Lung (tissue), 12 donors: ENCODE measurements around the gene ARL8B. TPM values are rescaled to one million over a fixed set of nuclear protein-coding genes. Genes with fewer than 3 reads are reported as not detected.

ENCODE experiments used
- ATAC-seq: fragments of 200-7000 bp; cut with Tn5 transposase; one replicate; pipeline ENCODE4 v1.9.1; 2020; ENCODE audit warnings: moderate number of reproducible peaks; ENCODE audit not compliant: insufficient read depth, low FRiP score
- DNase-seq, 3 donors: peaks; one replicate each; pipeline ENCODE4 v3.0.0-alpha.2; 2013 to 2017
- H3K27ac ChIP-seq, 2 donors: one replicate each; pipeline ENCODE4 v1.5.1; 2013; ENCODE audit warnings: mild to moderate bottlenecking in 2 of 2, moderate library complexity in 2 of 2, control low read depth in 1 of 2, inconsistent platforms in 1 of 2, low read depth in 1 of 2, low read length in 1 of 2
- H3K27me3 ChIP-seq, 3 donors: one replicate each; pipeline ENCODE4 v1.5.1; 2013; ENCODE audit warnings: low read length in 2 of 3; ENCODE audit not compliant: control insufficient read depth in 3 of 3, insufficient read depth in 3 of 3
- H3K36me3 ChIP-seq, 4 donors: one replicate each; pipeline ENCODE4 v1.5.1; 2013; ENCODE audit warnings: low read length in 4 of 4, mild to moderate bottlenecking in 1 of 4, moderate library complexity in 1 of 4; ENCODE audit not compliant: control insufficient read depth in 4 of 4, insufficient read depth in 4 of 4
- H3K4me1 ChIP-seq, 5 donors: one replicate each; pipeline ENCODE4 v1.5.1; 2013; ENCODE audit warnings: low read length in 5 of 5, mild to moderate bottlenecking in 2 of 5, moderate library complexity in 1 of 5; ENCODE audit not compliant: control insufficient read depth in 5 of 5, insufficient read depth in 5 of 5
- H3K4me3 ChIP-seq: one replicate; pipeline ENCODE4 v1.5.1; 2013; ENCODE audit warnings: mild to moderate bottlenecking, control low read depth, moderate library complexity
- H3K9ac ChIP-seq, 2 donors: one replicate each; pipeline ENCODE4 v1.5.1; 2013; ENCODE audit warnings: low read length in 2 of 2, control low read depth in 1 of 2; ENCODE audit not compliant: insufficient read depth in 1 of 2
- H3K9me3 ChIP-seq, 4 donors: one replicate each; pipeline ENCODE4 v1.5.1; 2013; ENCODE audit warnings: low read length in 3 of 4, mild to moderate bottlenecking in 1 of 4, moderate library complexity in 1 of 4; ENCODE audit not compliant: control insufficient read depth in 4 of 4, insufficient read depth in 3 of 4
- WGBS, 2 donors: extraction: QIAGEN DNeasy Blood & Tissue Kit; methylation state at CpG; one replicate each; pipeline ENCODE4 v1.1.7; 2013; 5-methylcytosine and 5-hydroxymethylcytosine counted together
- polyA plus RNA-seq, 2 donors: library from polyadenylated mRNA; stranded (reverse); fragments of 200-250 nt; gene quantifications; one replicate each; pipeline ENCODE4 v1.2.1, GENCODE V29; 2013
- total RNA-seq, 2 donors: library from RNA; depleted of rRNA in 1 of 2; stranded (reverse); fragments of >200 nt in 1 of 2; gene quantifications; one replicate each; pipeline ENCODE4 v1.2.1, GENCODE V29; 2014 to 2021
- TF ChIP-seq, protein P1 (sequence below): IDR thresholded peaks from 2 replicates; pipeline ENCODE4 v1.5.1; 2012; ENCODE audit warnings: mild to moderate bottlenecking; ENCODE audit errors: control extremely low read depth, extremely low read depth
- donor health status: control.
- donor health status: control.
- donor health status: Bipolar disorder and iron deficiency.
- donor health status: healthy.
- donor health status: DM: yes; HTN: yes; CAD: no.

The ARL8B gene
- total and polyA plus RNA-seq, 4 donors: 58.9 to 108 (median 74.8) TPM

DNA sequence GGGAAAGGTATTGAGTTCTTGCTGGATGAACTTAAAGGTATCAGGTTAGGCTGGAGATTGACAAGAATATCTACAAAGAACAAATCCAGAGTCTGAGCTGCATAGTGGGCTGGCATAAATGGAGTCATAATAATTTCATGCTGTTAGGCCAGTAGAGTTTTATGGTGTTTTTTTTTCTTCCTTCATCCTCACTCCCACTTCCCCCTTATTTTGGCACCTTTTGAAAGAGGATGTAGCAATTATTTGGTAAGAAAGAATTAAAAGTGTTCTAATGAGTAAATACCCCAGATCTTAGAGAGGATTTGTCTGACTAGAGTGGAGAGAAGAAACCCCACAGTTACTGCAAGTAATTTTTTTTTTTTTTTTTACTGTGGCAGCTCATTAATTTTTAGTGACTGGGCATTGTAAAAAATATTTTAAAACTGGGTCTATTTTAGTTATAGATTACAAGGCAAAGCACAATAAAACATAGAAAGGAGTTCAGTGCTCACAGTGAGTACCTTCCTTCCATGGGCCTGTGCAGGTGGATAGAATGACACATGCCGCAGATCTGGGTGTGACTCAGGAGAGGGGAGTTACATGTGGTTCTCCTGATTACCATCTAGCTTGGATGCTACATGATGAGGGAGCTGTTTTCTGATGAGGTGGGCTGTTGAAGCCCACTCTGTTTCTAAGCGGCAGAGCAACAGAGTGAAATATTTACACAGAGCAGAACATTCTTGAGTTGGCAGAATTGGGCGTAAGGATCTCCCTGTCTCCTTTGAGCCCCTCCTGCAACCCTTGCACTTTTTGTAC is 70.7 kb downstream of the ARL8B start:
- Histone ChIP-seq H3K27ac (no peak overlapping the region), H3K9me3 (no peaks in the 10 kb centered on the region), H3K4me1 (peaks cover 3 to 10% (median 6%) of the 10 kb centered on the region in 5 donors), H3K27me3 (no peaks in the 10 kb centered on the region), H3K4me3 (no peak overlapping the region), H3K9ac (no peak overlapping the region), H3K36me3 (peaks cover 0 to 3% (median 1%) of the 10 kb centered on the region in 4 donors)
- ATAC-seq (no peak), DNase-seq (no peak)
- TF ChIP-seq, protein P1, sequence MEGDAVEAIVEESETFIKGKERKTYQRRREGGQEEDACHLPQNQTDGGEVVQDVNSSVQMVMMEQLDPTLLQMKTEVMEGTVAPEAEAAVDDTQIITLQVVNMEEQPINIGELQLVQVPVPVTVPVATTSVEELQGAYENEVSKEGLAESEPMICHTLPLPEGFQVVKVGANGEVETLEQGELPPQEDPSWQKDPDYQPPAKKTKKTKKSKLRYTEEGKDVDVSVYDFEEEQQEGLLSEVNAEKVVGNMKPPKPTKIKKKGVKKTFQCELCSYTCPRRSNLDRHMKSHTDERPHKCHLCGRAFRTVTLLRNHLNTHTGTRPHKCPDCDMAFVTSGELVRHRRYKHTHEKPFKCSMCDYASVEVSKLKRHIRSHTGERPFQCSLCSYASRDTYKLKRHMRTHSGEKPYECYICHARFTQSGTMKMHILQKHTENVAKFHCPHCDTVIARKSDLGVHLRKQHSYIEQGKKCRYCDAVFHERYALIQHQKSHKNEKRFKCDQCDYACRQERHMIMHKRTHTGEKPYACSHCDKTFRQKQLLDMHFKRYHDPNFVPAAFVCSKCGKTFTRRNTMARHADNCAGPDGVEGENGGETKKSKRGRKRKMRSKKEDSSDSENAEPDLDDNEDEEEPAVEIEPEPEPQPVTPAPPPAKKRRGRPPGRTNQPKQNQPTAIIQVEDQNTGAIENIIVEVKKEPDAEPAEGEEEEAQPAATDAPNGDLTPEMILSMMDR: no peak
- 82 to 88% methylated on average over 3 of the region's 3 CpGs for WGBS, 2 donors

DNA sequence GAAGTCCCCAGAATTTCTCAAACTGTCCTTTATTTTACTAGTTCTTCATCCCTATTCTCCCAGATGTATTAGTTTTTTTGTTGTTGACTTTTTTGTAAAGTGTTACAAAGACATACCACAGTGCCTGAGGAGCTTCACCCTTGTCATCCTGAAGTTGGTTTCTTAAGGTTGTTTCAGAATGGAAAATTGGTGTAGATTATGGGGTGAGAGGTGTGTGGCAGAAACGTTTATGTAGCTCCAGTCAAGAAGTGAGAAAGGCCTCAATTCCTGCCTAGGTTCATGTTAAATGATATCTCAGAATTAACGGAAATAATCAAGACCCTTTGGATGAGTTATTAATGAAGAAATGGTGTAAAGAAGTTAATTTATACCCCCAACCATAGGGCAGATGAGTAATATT is 72.2 kb downstream of the ARL8B start:
- no peaks in the 10 kb centered on the region for H3K9me3 ChIP-seq
- no peaks in the 10 kb centered on the region for H3K27me3 ChIP-seq
- TF ChIP-seq, protein P1: no peak
- no peak for ATAC-seq
- no peak overlapping the region for H3K27ac ChIP-seq
- H3K4me1 ChIP-seq: peaks cover 0 to 10% (median 5%) of the 10 kb centered on the region in 5 donors
- no peak for DNase-seq
- 59 to 72% methylated on average over 2 of the region's 2 CpGs for WGBS, 2 donors
- H3K4me3 ChIP-seq: no peak overlapping the region
- no peak overlapping the region for H3K9ac ChIP-seq
- H3K36me3 ChIP-seq: peaks cover 0 to 5% (median 3%) of the 10 kb centered on the region in 4 donors

DNA sequence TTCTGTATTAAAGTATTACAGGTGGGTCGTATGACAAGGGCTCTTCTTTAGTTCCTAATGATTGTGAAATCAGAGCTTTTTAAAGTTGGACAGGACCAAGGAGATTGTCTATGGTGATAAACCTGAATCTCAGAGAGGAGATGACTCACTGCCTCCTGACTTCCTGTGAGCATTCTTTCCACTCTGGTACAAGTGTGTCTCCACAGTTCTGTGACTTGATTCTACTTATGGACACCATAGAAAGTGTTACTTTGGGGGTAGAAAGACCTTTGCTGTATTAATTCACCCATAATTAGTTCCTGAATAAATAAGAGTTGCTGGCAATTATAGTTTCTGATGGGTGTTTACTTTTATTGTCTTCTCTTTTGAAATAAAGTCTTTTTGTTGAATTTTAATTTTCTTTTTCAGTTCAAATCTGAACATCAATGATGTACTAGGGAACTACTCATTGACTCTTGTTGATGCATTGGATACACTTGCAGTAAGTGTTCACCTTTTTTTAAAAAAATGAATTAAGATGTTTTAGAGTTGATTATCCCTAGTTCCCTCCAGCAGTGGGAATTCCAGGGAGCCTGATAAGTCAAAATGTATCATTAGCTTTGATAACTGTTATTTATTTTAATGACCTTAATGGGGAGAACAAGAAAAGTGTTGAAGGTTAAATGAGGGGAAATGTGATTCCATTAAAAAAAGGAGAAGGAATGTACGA is 72.9 kb downstream of the ARL8B start:
- Histone ChIP-seq H3K36me3 (peaks cover 0 to 9% (median 3%) of the 10 kb centered on the region in 4 donors), H3K27ac (no peak overlapping the region)

More for the DNA sequence above, 72.9 kb downstream of the ARL8B start:
- no peaks in the 10 kb centered on the region for H3K9me3 ChIP-seq
- H3K4me3 ChIP-seq: no peak overlapping the region
- DNase-seq (no peak), ATAC-seq (no peak)
- 29 to 49% methylated on average over 2 of the region's 2 CpGs for WGBS, 2 donors
- H3K27me3 ChIP-seq: no peaks in the 10 kb centered on the region
- H3K9ac ChIP-seq: no peak overlapping the region
- TF ChIP-seq, protein P1: no peak
- peaks cover 0 to 10% (median 5%) of the 10 kb centered on the region in 5 donors for H3K4me1 ChIP-seq
